OCI-LY1 (cell line): ENCODE results near the gene FGGY.

Experiments used
- H2AFZ ChIP-seq: fragments of 200-600 bp; sonication (generic), shearing (Covaris generic); 2 replicates; pipeline ENCODE4 v1.6.0; 2014; ENCODE audit warnings: antibody characterized with exemption, mild to moderate bottlenecking, low read length
- H3F3A ChIP-seq: fragments of 200-600 bp; sonication (generic), shearing (Covaris generic); 2 replicates; pipeline ENCODE4 v1.6.0; 2014; ENCODE audit warnings: mild to moderate bottlenecking, antibody characterized with exemption, low read length, moderate library complexity; ENCODE audit not compliant: insufficient read depth
- H3K27ac ChIP-seq: fragments of 200-600 bp; sonication (generic); 2 replicates; pipeline ENCODE4 v1.5.1; 2014; ENCODE audit warnings: low read length, mixed run types, mild to moderate bottlenecking, low read depth; ENCODE audit not compliant: poor library complexity, severe bottlenecking
- H3K27me3 ChIP-seq: fragments of 200-600 bp; sonication (generic); 2 replicates; pipeline ENCODE4 v1.6.0; 2014; ENCODE audit warnings: antibody characterized with exemption, mild to moderate bottlenecking, low read length, moderate library complexity; ENCODE audit not compliant: insufficient read depth
- H3K36me3 ChIP-seq: fragments of 200-600 bp; sonication (generic); 2 replicates; pipeline ENCODE4 v1.6.1; 2014; ENCODE audit warnings: mild to moderate bottlenecking, antibody characterized with exemption, low read length, moderate library complexity, mixed read lengths; ENCODE audit not compliant: insufficient read depth
- H3K4me1 ChIP-seq: fragments of 200-600 bp; sonication (generic); 2 replicates; pipeline ENCODE4 v1.5.1; 2014; ENCODE audit warnings: mild to moderate bottlenecking, low read length, moderate library complexity; ENCODE audit not compliant: insufficient read depth, severe bottlenecking
- H3K4me2 ChIP-seq: fragments of 200-600 bp; sonication (generic), shearing (Covaris generic); 2 replicates; pipeline ENCODE4 v1.6.1; 2014; ENCODE audit warnings: low read length
- H3K4me3 ChIP-seq: fragments of 200-600 bp; sonication (generic); 2 replicates; pipeline ENCODE4 v1.5.1; 2014; ENCODE audit warnings: low read length, low read depth, mild to moderate bottlenecking, mixed read lengths; ENCODE audit not compliant: poor library complexity, severe bottlenecking
- H3K79me2 ChIP-seq: fragments of 200-600 bp; shearing (Covaris generic); 2 replicates; pipeline ENCODE4 v1.6.1; 2016; ENCODE audit warnings: mixed run types, low read length, mixed read lengths; ENCODE audit not compliant: insufficient read depth
- H3K9ac ChIP-seq: fragments of 200-600 bp; sonication (generic), shearing (Covaris generic); 2 replicates; pipeline ENCODE4 v1.6.1; 2014; ENCODE audit warnings: mild to moderate bottlenecking, low read length, mixed read lengths
- H3K9me2 ChIP-seq: fragments of 200-600 bp; sonication (generic), shearing (Covaris generic); 2 replicates; pipeline ENCODE4 v1.6.1; 2014; ENCODE audit warnings: low read depth, mild to moderate bottlenecking, low read length, mixed read lengths
- H3K9me3 ChIP-seq: fragments of 200-600 bp; shearing (Covaris generic); 2 replicates; pipeline ENCODE4 v1.6.1; 2014; ENCODE audit warnings: low read length, mixed read lengths
- H4K20me1 ChIP-seq: fragments of 200-600 bp; sonication (generic), shearing (Covaris generic); 2 replicates; pipeline ENCODE4 v1.6.0; 2016; ENCODE audit warnings: mild to moderate bottlenecking, low read length; ENCODE audit not compliant: insufficient read depth
- CTCF ChIP-seq: fragments of 200-600 bp; sonication (generic), shearing (Covaris generic); IDR thresholded peaks from 2 replicates; pipeline ENCODE4 v1.5.1; 2017; ENCODE audit warnings: mild to moderate bottlenecking, antibody characterized with exemption, low read length, moderate library complexity, mixed read lengths
- EZH2 ChIP-seq: fragments of 200-600 bp; sonication (generic), shearing (Covaris generic); IDR thresholded peaks from 2 replicates; pipeline ENCODE4 v1.8.0; 2017; ENCODE audit warnings: borderline replicate concordance, mixed run types, mild to moderate bottlenecking, antibody characterized with exemption, low read length, moderate library complexity, mixed read lengths

The FGGY gene

GRCh38 chr1:59682396-59683080 is 385.6 kb downstream of the FGGY start:
- H3K27ac ChIP-seq, result no peak overlapping the region
- H3K4me1 ChIP-seq, result no peaks in the 10 kb centered on the region
- no peaks in the 10 kb centered on the region for H4K20me1 ChIP-seq
- TF ChIP-seq CTCF (no peak), EZH2 (no peak)
- H3F3A ChIP-seq, result no peaks in the 10 kb centered on the region
- H3K9ac ChIP-seq, result no peak overlapping the region
- no peaks in the 10 kb centered on the region for H3K79me2 ChIP-seq
- H2AFZ ChIP-seq, result no peak overlapping the region
- H3K9me3 ChIP-seq, result no peaks in the 10 kb centered on the region
- H3K9me2 ChIP-seq, result no peaks in the 10 kb centered on the region
- no peaks in the 10 kb centered on the region for H3K27me3 ChIP-seq
- no peak overlapping the region for H3K4me3 ChIP-seq
- H3K4me2 ChIP-seq, result no peak overlapping the region
- no peaks in the 10 kb centered on the region for H3K36me3 ChIP-seq

GRCh38 chr1:59683197-59683596 is 386.3 kb downstream of the FGGY start:
- Histone ChIP-seq H3K4me2 (no peak overlapping the region), H3K4me1 (no peaks in the 10 kb centered on the region), H3K27me3 (no peaks in the 10 kb centered on the region), H3K4me3 (no peak overlapping the region), H4K20me1 (no peaks in the 10 kb centered on the region), H3F3A (no peaks in the 10 kb centered on the region), H3K9me2 (no peaks in the 10 kb centered on the region), H3K9me3 (no peaks in the 10 kb centered on the region), H3K9ac (no peak overlapping the region), H3K27ac (no peak overlapping the region), H2AFZ (no peak overlapping the region), H3K36me3 (no peaks in the 10 kb centered on the region), H3K79me2 (no peaks in the 10 kb centered on the region)
- TF ChIP-seq EZH2, result no peak

DNA sequence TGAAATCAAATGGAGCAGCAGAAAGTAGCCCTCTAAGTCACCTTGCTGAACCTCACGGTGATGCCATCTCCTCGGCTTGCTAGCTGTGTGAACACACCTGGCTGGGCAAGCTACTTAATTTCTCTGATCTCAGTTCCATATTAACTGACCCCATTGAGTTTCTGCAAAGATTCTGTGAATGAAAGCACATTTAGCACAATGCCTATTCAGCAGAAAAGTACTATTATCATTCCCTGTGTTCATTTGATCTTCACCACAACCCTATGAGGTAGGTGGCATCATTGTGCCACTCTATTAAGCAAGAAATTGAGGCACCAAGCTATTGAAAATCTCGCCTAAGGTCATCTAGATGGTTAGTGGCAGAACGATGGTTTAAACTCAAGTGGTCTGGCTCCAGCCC is 387.8 kb downstream of the FGGY start:
- H3K9ac ChIP-seq, result no peak overlapping the region
- H3K27me3 ChIP-seq, result no peaks in the 10 kb centered on the region

More for the DNA sequence above, 387.8 kb downstream of the FGGY start:
- no peak overlapping the region for H2AFZ ChIP-seq
- H3K4me2 ChIP-seq, result no peak overlapping the region
- no peaks in the 10 kb centered on the region for H3K9me2 ChIP-seq
- no peak overlapping the region for H3K4me3 ChIP-seq
- H3K4me1 ChIP-seq, result no peaks in the 10 kb centered on the region
- H4K20me1 ChIP-seq, result no peaks in the 10 kb centered on the region
- no peaks in the 10 kb centered on the region for H3K9me3 ChIP-seq
- no peaks in the 10 kb centered on the region for H3K79me2 ChIP-seq
- no peaks in the 10 kb centered on the region for H3K36me3 ChIP-seq
- no peaks in the 10 kb centered on the region for H3F3A ChIP-seq
- no peak overlapping the region for H3K27ac ChIP-seq
- no peak for TF ChIP-seq CTCF
- no peak for TF ChIP-seq EZH2
